ENCODE measurements around the gene BTBD6. TPM values are rescaled to one million over a fixed set of nuclear protein-coding genes. Genes with fewer than 3 reads are reported as not detected.

The BTBD6 gene
- total and polyA plus RNA-seq, 2 donors (not counting 3 experiments of a cell fraction or from before 2014, with no cell fraction given) = 63.1 to 65.0 TPM

GRCh38 chr14:105290621-105291346 is 42.5 kb downstream of the BTBD6 start:
- DNase-seq (ENCODE audit: low read depth, low spot score) (peak; percentile 20), FAIRE-seq (no peak)
- Histone ChIP-seq H3K4me2 (ENCODE audit: insufficient read depth, low read length) (no peak overlapping the region), H3K36me3 (ENCODE audit: control insufficient read depth in 2 of 2, extremely low read depth in 1 of 2, insufficient read depth in 2 of 2, low read length in 2 of 2) (no peaks in the 10 kb centered on the region), H2AFZ (ENCODE audit: low read depth, low read length) (no peak overlapping the region), H3K79me2 (ENCODE audit: control insufficient read depth, insufficient read depth, low read length) (peaks cover 37% of the 10 kb centered on the region), H4K20me1 (replicated peaks; ENCODE audit: control insufficient read depth, extremely low read depth, insufficient read depth, low read length) (no peaks in the 10 kb centered on the region), H3K4me3 (replicated peaks in 1 of 3; ENCODE audit: insufficient read depth in 1 of 3, low read depth in 1 of 3, low read length in 3 of 3) (no peak overlapping the region), H3K9me3 (replicated peaks; ENCODE audit: control insufficient read depth, insufficient read depth, low read length) (no peaks in the 10 kb centered on the region), H3K27me3 (ENCODE audit: control insufficient read depth in 2 of 2, insufficient read depth in 2 of 2, low read length in 2 of 2) (no peaks in the 10 kb centered on the region), H3K27ac (ENCODE audit: insufficient read depth, low read depth, low read length) (no peak overlapping the region), H3K4me1 (ENCODE audit: control insufficient read depth, extremely low read depth, insufficient read depth, low read length) (peaks cover 27% of the 10 kb centered on the region), H3K9me1 (replicated peaks; ENCODE audit: control insufficient read depth, extremely low read depth, insufficient read depth, low read length) (no peaks in the 10 kb centered on the region), H3K9ac (replicated peaks; ENCODE audit: extremely low read depth, insufficient read depth, low read length) (no peak overlapping the region)
- ChIA-PET CTCF (interaction anchor here (1.1 to 2.1 kb wide), 3 partner anchors 61 to 204 kb away, joined by 3 to 13 read pairs (median 6); no protein-coding TSS in a partner anchor), POLR2A (no interaction called here)
- no TSS peak for BruUV-seq (replicated peaks)
- no peak for TF ChIP-seq POLR2AphosphoS5 (IDR thresholded peaks at IDR 0.05; ENCODE audit: insufficient read depth, low read depth, low read length)
- TF ChIP-seq, protein P1, sequence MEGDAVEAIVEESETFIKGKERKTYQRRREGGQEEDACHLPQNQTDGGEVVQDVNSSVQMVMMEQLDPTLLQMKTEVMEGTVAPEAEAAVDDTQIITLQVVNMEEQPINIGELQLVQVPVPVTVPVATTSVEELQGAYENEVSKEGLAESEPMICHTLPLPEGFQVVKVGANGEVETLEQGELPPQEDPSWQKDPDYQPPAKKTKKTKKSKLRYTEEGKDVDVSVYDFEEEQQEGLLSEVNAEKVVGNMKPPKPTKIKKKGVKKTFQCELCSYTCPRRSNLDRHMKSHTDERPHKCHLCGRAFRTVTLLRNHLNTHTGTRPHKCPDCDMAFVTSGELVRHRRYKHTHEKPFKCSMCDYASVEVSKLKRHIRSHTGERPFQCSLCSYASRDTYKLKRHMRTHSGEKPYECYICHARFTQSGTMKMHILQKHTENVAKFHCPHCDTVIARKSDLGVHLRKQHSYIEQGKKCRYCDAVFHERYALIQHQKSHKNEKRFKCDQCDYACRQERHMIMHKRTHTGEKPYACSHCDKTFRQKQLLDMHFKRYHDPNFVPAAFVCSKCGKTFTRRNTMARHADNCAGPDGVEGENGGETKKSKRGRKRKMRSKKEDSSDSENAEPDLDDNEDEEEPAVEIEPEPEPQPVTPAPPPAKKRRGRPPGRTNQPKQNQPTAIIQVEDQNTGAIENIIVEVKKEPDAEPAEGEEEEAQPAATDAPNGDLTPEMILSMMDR (IDR thresholded peaks at IDR 0.05; ENCODE audit: extremely low read depth in 1 of 2, insufficient read depth in 1 of 2, low read depth in 1 of 2, low read length in 2 of 2) = peak; percentile 12 to 26
- dilution Hi-C loops (cut with MboI; ENCODE audit: extremely low pct_ligation_motif_present, low sequenced_read_pairs) = no loop called here
- intact Hi-C loops (cut with micrococcal nuclease) = no loop called here
